ENCODE data around the gene GPRIN1. TPM values are rescaled to one million over a fixed set of nuclear protein-coding genes. Genes with fewer than 3 reads are reported as not detected.
A peak's percentile ranks its signal among the peaks of the same experiment; 100 is the strongest.

The GPRIN1 gene
- total RNA-seq, 1 experiment from 2014 or later, result 8.5 TPM

GRCh38 chr5:176568657-176569056, 41.3 kb downstream of the GPRIN1 start:
- Mint-ChIP-seq H3K27ac (no peak overlapping the region), H3K9me3 (peaks cover 7% of the 10 kb centered on the region), H3K4me1 (no peaks in the 10 kb centered on the region), H3K27me3 (ENCODE audit: low read depth) (peaks cover 7% of the 10 kb centered on the region), H3K4me3 (no peak overlapping the region), H3K36me3 (no peaks in the 10 kb centered on the region)
- ChIA-PET POLR2A (no interaction called here), CTCF (interaction anchor here (1.3 to 1.8 kb wide), 2 partner anchors 26 to 29 kb away, joined by 3 read pairs; no protein-coding TSS in a partner anchor)
- DNase-seq (ENCODE audit: low spot score) (no peak), ATAC-seq (no peak)
- no peak for TF ChIP-seq SMAD4 (CRISPR knock-in tag; IDR thresholded peaks at IDR 0.05)
- TF ChIP-seq, protein P1, sequence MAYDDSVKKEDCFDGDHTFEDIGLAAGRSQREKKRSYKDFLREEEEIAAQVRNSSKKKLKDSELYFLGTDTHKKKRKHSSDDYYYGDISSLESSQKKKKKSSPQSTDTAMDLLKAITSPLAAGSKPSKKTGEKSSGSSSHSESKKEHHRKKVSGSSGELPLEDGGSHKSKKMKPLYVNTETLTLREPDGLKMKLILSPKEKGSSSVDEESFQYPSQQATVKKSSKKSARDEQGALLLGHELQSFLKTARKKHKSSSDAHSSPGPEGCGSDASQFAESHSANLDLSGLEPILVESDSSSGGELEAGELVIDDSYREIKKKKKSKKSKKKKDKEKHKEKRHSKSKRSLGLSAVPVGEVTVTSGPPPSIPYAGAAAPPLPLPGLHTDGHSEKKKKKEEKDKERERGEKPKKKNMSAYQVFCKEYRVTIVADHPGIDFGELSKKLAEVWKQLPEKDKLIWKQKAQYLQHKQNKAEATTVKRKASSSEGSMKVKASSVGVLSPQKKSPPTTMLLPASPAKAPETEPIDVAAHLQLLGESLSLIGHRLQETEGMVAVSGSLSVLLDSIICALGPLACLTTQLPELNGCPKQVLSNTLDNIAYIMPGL (CRISPR knock-in tag; IDR thresholded peaks at IDR 0.05), result no peak

DNA sequence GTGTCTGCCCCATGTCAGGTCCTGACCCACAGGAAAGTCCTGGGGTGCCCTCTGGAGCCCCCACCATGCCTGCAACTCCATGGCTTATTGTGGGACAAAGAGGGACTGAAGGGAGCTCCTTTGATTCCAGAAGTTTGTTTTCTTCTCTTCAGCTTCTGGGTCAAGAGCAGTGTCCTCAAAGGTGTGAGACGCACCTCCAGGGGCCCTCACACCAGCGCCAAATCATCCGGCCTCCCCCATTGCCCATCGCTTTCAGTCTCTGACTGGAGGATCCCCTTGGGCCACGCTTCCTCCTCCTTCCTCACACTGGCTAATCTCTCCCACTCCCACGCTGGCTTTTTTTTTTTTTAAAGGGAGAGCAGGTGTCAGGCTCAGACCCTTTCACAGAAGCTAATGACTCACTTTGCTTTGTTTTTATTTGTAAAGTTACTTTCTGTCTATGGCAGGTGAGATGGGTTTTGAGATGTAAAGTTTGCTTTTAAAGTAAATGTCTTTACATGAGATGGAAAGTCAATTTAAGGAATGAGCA, 44.1 kb downstream of the GPRIN1 start:
- DNase-seq (ENCODE audit: low spot score) (no peak), ATAC-seq (no peak)
- H3K9me3 Mint-ChIP-seq, result peaks cover 7% of the 10 kb centered on the region
- H3K4me3 Mint-ChIP-seq, result no peak overlapping the region
- H3K36me3 Mint-ChIP-seq, result no peaks in the 10 kb centered on the region
- H3K27ac Mint-ChIP-seq, result 0 out of 2 replicates have a peak overlapping the region, but pooled peaks have one; percentile 8
- no peak for TF ChIP-seq ZNF423 (CRISPR knock-in tag; IDR thresholded peaks at IDR 0.05)
- TF ChIP-seq FOXP1 (CRISPR knock-in tag; IDR thresholded peaks at IDR 0.05; ENCODE audit: borderline replicate concordance), result no peak
- no peak for TF ChIP-seq SOX15 (CRISPR knock-in tag; IDR thresholded peaks at IDR 0.05)
- no peak for TF ChIP-seq HMGA2 (CRISPR knock-in tag; IDR thresholded peaks at IDR 0.05)
- no peak for TF ChIP-seq GRHL2 (CRISPR knock-in tag; IDR thresholded peaks at IDR 0.05; ENCODE audit: insufficient replicate concordance, severe bottlenecking)
- TF ChIP-seq EMX1 (CRISPR knock-in tag; IDR thresholded peaks at IDR 0.05), result no peak
- no peak for TF ChIP-seq SMAD4 (CRISPR knock-in tag; IDR thresholded peaks at IDR 0.05)
- no peak for TF ChIP-seq ZNF121 (CRISPR knock-in tag; IDR thresholded peaks at IDR 0.05)
- no peak for TF ChIP-seq SP1 (CRISPR knock-in tag; conservative IDR thresholded peaks at IDR 0.05)
- TF ChIP-seq ZNF281 (CRISPR knock-in tag; IDR thresholded peaks at IDR 0.05), result no peak
- TF ChIP-seq RORB (CRISPR knock-in tag; IDR thresholded peaks at IDR 0.05), result no peak
- POLR2A ChIA-PET, result interaction anchor here (0.6 kb wide), 1 partner anchor 14 kb away, joined by 3 read pairs; no protein-coding TSS in a partner anchor
- no peaks in the 10 kb centered on the region for H3K27me3 Mint-ChIP-seq (ENCODE audit: low read depth)
- CTCF ChIA-PET, result interaction anchor here (0.6 to 1.0 kb wide), 2 partner anchors 118 to 157 kb away, joined by 3 to 7 read pairs; no protein-coding TSS in a partner anchor
- H3K4me1 Mint-ChIP-seq, result no peaks in the 10 kb centered on the region

GRCh38 chr5:176564002-176564401, 46.0 kb downstream of the GPRIN1 start:
- peaks cover 7% of the 10 kb centered on the region for H3K9me3 Mint-ChIP-seq
- ATAC-seq (no peak), DNase-seq (ENCODE audit: low spot score) (no peak)
- no peaks in the 10 kb centered on the region for H3K36me3 Mint-ChIP-seq
- H3K4me3 Mint-ChIP-seq, result no peak overlapping the region
- no peaks in the 10 kb centered on the region for H3K27me3 Mint-ChIP-seq (ENCODE audit: low read depth)
- peaks cover 9% of the 10 kb centered on the region for H3K4me1 Mint-ChIP-seq
- H3K27ac Mint-ChIP-seq, result no peak overlapping the region
- ChIA-PET CTCF (interaction anchor here (0.8 kb wide), 1 partner anchor 15 kb away, joined by 3 read pairs; no protein-coding TSS in a partner anchor), POLR2A (no interaction called here)
- TF ChIP-seq SMAD3 (CRISPR knock-in tag; IDR thresholded peaks at IDR 0.05; ENCODE audit: borderline replicate concordance), result no peak
- no peak for TF ChIP-seq AR (CRISPR knock-in tag; IDR thresholded peaks at IDR 0.05)
- no peak for TF ChIP-seq ELF4 (CRISPR knock-in tag; IDR thresholded peaks at IDR 0.05; ENCODE audit: low read depth)
- TF ChIP-seq, protein P1 (CRISPR knock-in tag; IDR thresholded peaks at IDR 0.05), result no peak
- no peak for TF ChIP-seq ZNF671 (CRISPR knock-in tag; IDR thresholded peaks at IDR 0.05)
- no peak for TF ChIP-seq OVOL2 (CRISPR knock-in tag; IDR thresholded peaks at IDR 0.05; ENCODE audit: borderline replicate concordance)
- no peak for TF ChIP-seq ZNF219 (CRISPR knock-in tag; IDR thresholded peaks at IDR 0.05; ENCODE audit: borderline replicate concordance)
- no peak for TF ChIP-seq EMX1 (CRISPR knock-in tag; IDR thresholded peaks at IDR 0.05)
- TF ChIP-seq NR1H2 (CRISPR knock-in tag; IDR thresholded peaks at IDR 0.05), result no peak
- TF ChIP-seq FOXK1 (CRISPR knock-in tag; IDR thresholded peaks at IDR 0.05), result no peak
- TF ChIP-seq, protein P2, sequence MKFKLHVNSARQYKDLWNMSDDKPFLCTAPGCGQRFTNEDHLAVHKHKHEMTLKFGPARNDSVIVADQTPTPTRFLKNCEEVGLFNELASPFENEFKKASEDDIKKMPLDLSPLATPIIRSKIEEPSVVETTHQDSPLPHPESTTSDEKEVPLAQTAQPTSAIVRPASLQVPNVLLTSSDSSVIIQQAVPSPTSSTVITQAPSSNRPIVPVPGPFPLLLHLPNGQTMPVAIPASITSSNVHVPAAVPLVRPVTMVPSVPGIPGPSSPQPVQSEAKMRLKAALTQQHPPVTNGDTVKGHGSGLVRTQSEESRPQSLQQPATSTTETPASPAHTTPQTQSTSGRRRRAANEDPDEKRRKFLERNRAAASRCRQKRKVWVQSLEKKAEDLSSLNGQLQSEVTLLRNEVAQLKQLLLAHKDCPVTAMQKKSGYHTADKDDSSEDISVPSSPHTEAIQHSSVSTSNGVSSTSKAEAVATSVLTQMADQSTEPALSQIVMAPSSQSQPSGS (CRISPR knock-in tag; IDR thresholded peaks at IDR 0.05; ENCODE audit: borderline replicate concordance, low read depth), result no peak
- no peak for TF ChIP-seq ZNF423 (CRISPR knock-in tag; IDR thresholded peaks at IDR 0.05)
- TF ChIP-seq GTF2I (CRISPR knock-in tag; conservative IDR thresholded peaks at IDR 0.05), result no peak
- TF ChIP-seq FOXP1 (CRISPR knock-in tag; IDR thresholded peaks at IDR 0.05; ENCODE audit: borderline replicate concordance), result no peak

Measured in WTC11 (cell line).